Duodenal mucosa (tissue), 2 donors: ENCODE data around the gene FLII.
"Not testable (repeated sequence)": the region's sequence is repeated elsewhere in the genome, so short reads cannot be mapped to it uniquely, and the experiment has no call there.

Source experiments
- H3K27ac ChIP-seq: one replicate; pipeline ENCODE4 v1.7.0; 2013; ENCODE audit warnings: low read depth, low read length
- H3K27me3 ChIP-seq, 2 donors: one replicate each; pipeline ENCODE4 v1.7.0; 2013; ENCODE audit warnings: low read length in 2 of 2, control low read depth in 1 of 2; ENCODE audit not compliant: insufficient read depth in 2 of 2, control insufficient read depth in 1 of 2
- H3K36me3 ChIP-seq, 2 donors: one replicate each; pipeline ENCODE4 v1.7.0; 2013; ENCODE audit warnings: low read length in 2 of 2, control low read depth in 1 of 2; ENCODE audit not compliant: insufficient read depth in 2 of 2, control insufficient read depth in 1 of 2
- H3K4me1 ChIP-seq, 2 donors: one replicate each; pipeline ENCODE4 v1.7.0; 2013; ENCODE audit warnings: low read length in 2 of 2, control low read depth in 1 of 2; ENCODE audit not compliant: insufficient read depth in 2 of 2, control insufficient read depth in 1 of 2
- H3K4me3 ChIP-seq, 2 donors: one replicate each; pipeline ENCODE4 v1.7.0; 2013; ENCODE audit warnings: low read length in 2 of 2, low read depth in 1 of 2
- H3K9ac ChIP-seq, 2 donors: one replicate each; pipeline ENCODE4 v1.7.0; 2013; ENCODE audit warnings: low read length in 2 of 2, low read depth in 1 of 2
- H3K9me3 ChIP-seq, 2 donors: one replicate each; pipeline ENCODE4 v1.7.0; 2013; ENCODE audit warnings: low read length in 2 of 2, control low read depth in 1 of 2; ENCODE audit not compliant: control insufficient read depth in 1 of 2

Gene FLII

DNA sequence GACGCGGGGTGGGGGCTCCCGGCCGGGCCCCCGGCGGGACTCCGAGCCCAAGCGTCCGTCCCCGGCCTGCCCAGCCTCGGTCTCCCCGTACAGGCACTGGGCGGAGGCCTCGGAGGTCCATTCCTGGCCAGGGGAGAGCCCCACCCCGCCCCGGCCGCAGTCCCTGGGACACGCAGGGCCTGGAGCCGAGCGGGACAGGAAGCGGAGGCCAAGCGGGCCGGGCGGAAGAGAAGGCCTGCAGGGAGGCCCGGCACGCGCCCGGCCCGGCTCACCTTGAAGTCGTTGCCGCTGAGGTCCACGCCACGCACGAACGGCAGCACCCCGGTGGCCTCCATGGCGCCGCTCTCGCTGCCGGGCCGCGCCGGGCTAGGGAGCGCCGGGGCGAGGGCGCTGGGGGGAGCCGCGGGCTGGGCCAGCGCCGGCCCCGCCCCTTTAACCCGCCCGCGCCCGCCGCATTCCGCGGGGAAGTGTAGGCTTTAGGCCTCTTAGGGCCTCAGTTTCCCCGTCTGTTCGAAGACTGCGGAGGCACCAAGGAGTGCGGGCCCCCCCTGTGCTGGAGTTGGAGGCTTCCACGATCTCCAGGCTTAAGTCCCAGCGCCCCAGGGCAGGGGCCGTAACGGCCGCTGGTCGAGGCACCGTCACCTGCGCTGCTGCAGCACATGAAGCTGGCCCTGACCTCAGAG lies at the start of gene FLII:
Gene FLII (minus strand): TSS at position 383 of the 683 bp plus-strand sequence. CDS start 48 bp downstream, at position 335.
- Histone ChIP-seq H3K27me3 (no peaks in the 10 kb centered on the region), H3K27ac (peak within 1 kb of the TSS; percentile 92), H3K9ac (peak within 1 kb of the TSS; percentile 81 to 94), H3K4me1 (peaks cover 34 to 40% of the 10 kb centered on the region in 2 donors), H3K9me3 (no peaks in the 10 kb centered on the region), H3K4me3 (peak within 1 kb of the TSS; percentile 86 to 96), H3K36me3 (peaks cover 22 to 39% of the 10 kb centered on the region in 2 donors)

DNA sequence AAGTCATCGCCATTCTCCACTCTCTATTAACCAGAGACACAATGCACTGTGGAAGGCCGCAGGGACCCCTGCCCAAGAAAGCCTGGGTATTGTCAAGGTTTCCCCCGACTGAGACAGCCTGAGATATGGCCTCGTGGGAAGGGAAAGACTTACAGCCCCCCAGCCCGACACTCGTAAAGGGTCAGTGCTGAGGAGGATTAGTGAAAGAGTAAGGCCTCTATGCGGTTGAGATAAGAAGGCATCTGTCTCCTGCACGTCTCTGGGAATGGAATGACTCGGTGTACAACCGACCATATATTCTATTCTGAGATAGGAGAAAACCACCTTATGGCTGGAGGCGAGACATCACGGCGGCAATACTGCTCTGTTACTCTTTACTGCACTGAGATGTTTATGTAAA lies 44.7 kb upstream of the FLII start:
- not testable (repeated sequence) for H3K9me3 ChIP-seq, H3K27me3 ChIP-seq, H3K9ac ChIP-seq, H3K27ac ChIP-seq, H3K4me3 ChIP-seq, H3K4me1 ChIP-seq
- H3K36me3 ChIP-seq = peaks cover 46 to 77% of the 10 kb centered on the region in 2 donors

DNA sequence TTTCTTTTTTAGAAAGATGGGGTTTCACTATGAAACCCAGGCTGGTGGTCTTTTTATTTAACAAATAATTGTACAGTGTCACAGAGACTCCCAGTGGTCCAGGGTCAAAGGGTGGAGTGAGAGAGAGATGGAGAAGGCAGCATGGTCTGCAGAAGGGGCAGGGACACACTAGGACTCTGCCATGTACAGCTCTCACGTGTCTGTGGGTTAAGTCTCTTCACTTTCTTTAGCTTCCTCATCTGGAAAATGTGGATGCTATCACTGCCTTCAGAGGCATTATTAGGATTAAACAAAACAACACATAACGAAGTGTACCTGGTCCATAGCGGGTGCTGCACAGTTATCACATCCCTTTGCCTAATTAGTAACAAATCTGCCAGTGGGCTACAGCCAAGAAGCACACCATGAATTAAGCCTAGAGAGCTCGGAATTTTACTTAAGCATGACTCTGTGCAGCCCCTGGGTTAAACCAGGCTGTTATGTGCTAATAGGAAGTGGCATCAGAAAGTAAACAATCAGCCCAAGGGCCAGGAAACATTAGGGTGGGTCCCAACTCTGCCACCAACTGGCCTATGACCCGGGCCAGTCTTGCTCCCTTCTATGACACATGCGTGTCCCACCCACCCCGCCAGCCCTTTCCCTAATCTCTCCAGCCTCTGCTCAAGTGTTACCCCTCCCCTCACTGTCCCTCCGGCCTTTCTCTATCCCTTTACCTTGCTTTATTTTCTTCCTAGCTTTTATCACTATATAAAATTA lies 42.4 kb upstream of the FLII start:
- no peaks in the 10 kb centered on the region for H3K9me3 ChIP-seq
- peaks cover 0 to 3% of the 10 kb centered on the region in 2 donors for H3K4me1 ChIP-seq
- H3K9ac ChIP-seq = no peak overlapping the region
- no peak overlapping the region for H3K4me3 ChIP-seq
- H3K27ac ChIP-seq = no peak overlapping the region
- peaks cover 37 to 59% of the 10 kb centered on the region in 2 donors for H3K36me3 ChIP-seq
- no peaks in the 10 kb centered on the region for H3K27me3 ChIP-seq

DNA sequence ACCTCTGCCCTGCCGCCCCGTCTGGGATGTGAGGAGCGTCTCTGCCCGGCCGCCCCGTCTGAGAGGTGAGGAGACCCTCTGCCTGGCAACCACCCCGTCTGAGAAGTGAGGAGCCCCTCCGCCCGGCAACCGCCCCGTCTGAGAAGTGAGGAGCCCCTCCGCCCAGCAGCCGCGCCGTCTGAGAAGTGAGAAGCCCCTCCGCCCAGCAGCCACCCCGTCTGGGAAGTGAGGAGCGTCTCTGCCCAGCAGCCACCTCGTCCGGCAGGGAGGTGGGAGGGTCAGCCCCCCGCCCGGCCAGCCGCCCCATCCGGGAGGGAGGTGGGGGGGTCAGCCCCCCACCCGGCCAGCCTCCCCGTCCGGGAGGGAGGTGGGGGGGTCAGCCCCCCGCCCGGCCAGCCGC lies 39.5 kb upstream of the FLII start:
- H3K9me3 ChIP-seq, H3K9ac ChIP-seq, H3K4me3 ChIP-seq, H3K27me3 ChIP-seq, H3K4me1 ChIP-seq, H3K27ac ChIP-seq: not testable (repeated sequence)
- peaks cover 26 to 44% of the 10 kb centered on the region in 2 donors for H3K36me3 ChIP-seq

DNA sequence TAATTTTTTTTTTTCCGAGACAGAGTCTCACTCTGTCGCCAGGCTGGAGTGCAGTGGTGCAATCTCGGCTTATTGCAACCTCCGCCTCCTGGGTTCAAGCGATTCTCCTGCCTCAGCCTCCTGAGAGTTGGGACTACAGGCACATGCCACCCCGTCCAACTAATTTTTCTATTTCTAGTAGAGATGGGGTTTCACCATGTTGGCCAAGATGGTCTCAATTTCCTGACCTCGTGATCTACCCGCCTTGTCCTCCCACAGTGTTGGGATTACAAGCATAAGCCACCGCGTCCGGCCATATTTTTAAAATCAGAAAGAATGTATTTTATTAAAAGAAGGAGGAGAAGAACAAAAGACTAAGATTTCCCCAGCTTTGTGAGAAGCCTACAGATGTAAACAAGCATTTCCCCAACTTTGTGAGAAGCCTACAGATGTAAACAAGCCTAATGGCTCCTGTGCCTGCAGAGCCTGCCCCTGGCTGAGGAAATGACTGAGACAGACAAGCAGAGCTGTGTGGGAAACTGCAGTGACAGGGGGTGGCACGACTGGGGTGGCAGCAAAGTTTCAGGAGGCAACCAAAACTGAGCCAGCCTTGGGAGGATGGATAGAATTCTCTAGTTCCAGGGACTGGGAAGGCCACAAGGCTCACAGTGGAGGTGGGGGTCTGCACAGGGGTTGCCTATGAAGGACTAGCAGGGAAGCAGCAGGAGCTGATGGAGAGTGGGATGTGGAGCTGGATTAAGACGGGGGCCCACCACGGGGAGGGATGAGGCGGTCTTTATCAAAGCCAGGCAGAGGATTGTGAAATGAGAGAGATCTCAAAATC lies 33.4 kb upstream of the FLII start:
- Histone ChIP-seq H3K4me3 (no peak overlapping the region), H3K27me3 (no peaks in the 10 kb centered on the region), H3K4me1 (no peaks in the 10 kb centered on the region), H3K36me3 (peaks cover 32 to 55% of the 10 kb centered on the region in 2 donors), H3K27ac (no peak overlapping the region), H3K9me3 (no peaks in the 10 kb centered on the region), H3K9ac (no peak overlapping the region)

DNA sequence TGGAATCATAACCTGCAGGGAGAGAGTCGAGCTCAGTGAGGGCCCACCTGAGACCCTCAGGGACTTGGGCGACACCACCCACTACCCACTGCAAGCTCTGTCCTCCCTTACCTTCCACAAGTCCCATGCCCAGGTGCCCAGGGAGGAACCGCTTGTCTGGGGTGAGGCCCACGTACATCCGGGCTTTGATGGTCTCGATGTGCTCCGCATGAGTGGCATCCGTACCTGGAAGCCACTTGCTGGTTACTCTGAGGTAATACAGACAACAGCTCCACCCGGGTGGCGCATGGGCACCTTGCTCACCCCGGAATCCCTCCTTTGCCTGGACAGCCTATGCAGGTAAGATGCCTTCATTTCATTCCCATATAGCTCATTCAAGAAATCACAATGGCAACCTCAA lies 26.8 kb upstream of the FLII start:
- H3K9me3 ChIP-seq = no peaks in the 10 kb centered on the region
- H3K9ac ChIP-seq = no peak overlapping the region
- H3K4me1 ChIP-seq = no peaks in the 10 kb centered on the region
- H3K4me3 ChIP-seq = no peak overlapping the region
- no peaks in the 10 kb centered on the region for H3K27me3 ChIP-seq
- peaks cover 46 to 74% of the 10 kb centered on the region in 2 donors for H3K36me3 ChIP-seq
- no peak overlapping the region for H3K27ac ChIP-seq

DNA sequence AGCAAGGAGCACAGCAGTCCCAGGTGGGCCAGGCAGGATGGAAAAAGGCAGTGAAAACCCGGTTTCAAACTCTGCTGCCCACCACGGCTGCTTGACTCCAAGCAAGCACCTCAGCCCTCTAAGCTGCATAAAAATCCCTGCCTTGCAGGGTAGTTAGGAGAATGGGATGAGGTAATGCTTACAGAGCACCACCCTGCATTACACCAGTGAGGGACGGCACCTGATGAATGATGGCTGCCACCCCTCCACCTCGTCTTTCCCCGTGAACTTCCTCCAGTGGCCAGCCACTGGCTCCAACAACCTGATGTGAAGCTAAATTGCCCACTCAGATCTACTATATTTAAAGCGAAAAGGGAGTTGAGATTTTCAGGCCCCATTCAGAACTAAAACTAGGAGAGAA lies 23.2 kb upstream of the FLII start:
- Histone ChIP-seq H3K27ac (no peak overlapping the region), H3K4me3 (no peak overlapping the region), H3K36me3 (peaks cover 38 to 75% of the 10 kb centered on the region in 2 donors), H3K9me3 (no peaks in the 10 kb centered on the region), H3K27me3 (no peaks in the 10 kb centered on the region), H3K9ac (no peak overlapping the region), H3K4me1 (no peaks in the 10 kb centered on the region)

DNA sequence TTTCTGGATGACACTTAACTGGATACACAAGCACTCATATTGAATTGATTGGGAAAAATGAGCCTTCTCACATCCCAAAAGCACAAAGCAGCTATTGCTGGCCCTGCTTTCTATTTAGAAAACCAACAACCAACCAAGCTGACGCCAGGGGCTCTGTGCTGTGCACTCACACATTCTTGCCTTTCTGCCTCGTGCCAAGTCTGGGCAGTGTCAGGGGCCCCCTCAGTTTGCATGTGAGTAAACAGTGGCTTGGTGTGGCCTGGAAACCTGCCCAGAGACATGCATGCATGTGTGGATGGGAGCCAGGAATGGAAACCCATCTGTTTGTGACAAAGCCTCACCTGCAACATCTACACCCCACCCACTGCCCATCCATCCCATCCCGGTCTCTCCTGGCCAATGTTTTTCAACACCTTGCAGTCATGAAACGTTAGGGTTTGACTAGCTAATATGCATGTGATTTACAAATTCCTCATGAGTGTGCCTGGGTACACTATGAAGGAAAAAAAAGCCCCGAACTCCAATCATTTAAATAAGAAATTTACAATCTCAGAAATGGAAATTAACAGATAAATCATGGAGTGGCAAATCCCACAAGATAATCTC lies 22.3 kb upstream of the FLII start:
- Histone ChIP-seq H3K9me3 (no peaks in the 10 kb centered on the region), H3K27me3 (no peaks in the 10 kb centered on the region), H3K36me3 (peaks cover 44 to 82% of the 10 kb centered on the region in 2 donors), H3K27ac (no peak overlapping the region), H3K9ac (no peak overlapping the region), H3K4me1 (no peaks in the 10 kb centered on the region), H3K4me3 (no peak overlapping the region)

DNA sequence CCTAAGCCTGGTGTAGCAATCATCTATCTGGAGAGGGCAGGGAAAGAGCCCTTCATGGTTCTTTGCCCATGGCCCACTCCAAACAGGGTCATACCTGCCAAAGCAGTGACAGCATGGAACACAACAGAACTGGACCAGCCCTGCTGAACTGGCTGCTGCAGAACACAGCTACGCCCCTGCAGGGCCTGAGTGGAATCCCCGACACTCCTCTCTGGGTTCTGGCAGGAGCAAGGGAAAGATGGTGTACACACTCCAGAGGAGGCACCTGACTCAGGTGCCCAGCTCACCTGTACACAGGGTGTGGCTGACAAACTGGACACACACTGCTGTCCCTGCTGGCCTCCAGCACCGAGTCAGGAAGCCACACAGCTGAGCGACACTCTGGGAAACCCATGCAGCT lies 21.7 kb upstream of the FLII start:
- Histone ChIP-seq H3K4me1 (no peaks in the 10 kb centered on the region), H3K9ac (no peak overlapping the region), H3K36me3 (peaks cover 40 to 78% of the 10 kb centered on the region in 2 donors), H3K4me3 (no peak overlapping the region), H3K27me3 (no peaks in the 10 kb centered on the region), H3K27ac (no peak overlapping the region), H3K9me3 (no peaks in the 10 kb centered on the region)
